Measurements from ENCODE around the gene CNGA2.
A peak's percentile ranks its signal among the peaks of the same experiment; 100 is the strongest.

Gene CNGA2

GRCh38 chrX:151701531-151701930 lies 33.0 kb upstream of the CNGA2 start:
- no peak overlapping the region for H3K27ac ChIP-seq
- no peak for TF ChIP-seq CTCF (conservative IDR thresholded peaks at IDR 0.05; ENCODE audit: low read depth)
- no peak for DNase-seq (ENCODE audit: low spot score)
- ChIA-PET POLR2A (ENCODE audit: low non-redundant PET) (no interaction called here), CTCF (interaction anchor here (1.1 kb wide), 1 partner anchor 26 kb away, joined by 3 read pairs; no protein-coding TSS in a partner anchor)

GRCh38 chrX:151702026-151702714 lies 32.4 kb upstream of the CNGA2 start:
- POLR2A ChIA-PET (ENCODE audit: low non-redundant PET), result no interaction called here
- no peak overlapping the region for H3K27ac ChIP-seq

GRCh38 chrX:151702741-151703340 lies 31.7 kb upstream of the CNGA2 start:
- no peak for DNase-seq (ENCODE audit: low spot score)
- no peak for TF ChIP-seq CTCF (conservative IDR thresholded peaks at IDR 0.05; ENCODE audit: low read depth)
- CTCF ChIA-PET, result interaction anchor here (1.1 kb wide), 1 partner anchor 24 kb away, joined by 3 read pairs; no protein-coding TSS in a partner anchor
- no peak overlapping the region for H3K27ac ChIP-seq
- POLR2A ChIA-PET (ENCODE audit: low non-redundant PET), result no interaction called here

More at GRCh38 chrX:151702026-151702714, 32.4 kb upstream of the CNGA2 start:
- no peak for TF ChIP-seq CTCF (conservative IDR thresholded peaks at IDR 0.05; ENCODE audit: low read depth)
- CTCF ChIA-PET, result interaction anchor here (1.1 kb wide), 1 partner anchor 25 kb away, joined by 3 read pairs; no protein-coding TSS in a partner anchor
- no peak for DNase-seq (ENCODE audit: low spot score)

- ChIA-PET POLR2A (ENCODE audit: low non-redundant PET) (no interaction called here), CTCF (interaction anchor here (0.7 kb wide), 1 partner anchor 50 kb away, joined by 3 read pairs; no protein-coding TSS in a partner anchor)
- no peak for TF ChIP-seq CTCF (conservative IDR thresholded peaks at IDR 0.05; ENCODE audit: low read depth)
- DNase-seq (ENCODE audit: low spot score), result peak; percentile 1
- no peak overlapping the region for H3K27ac ChIP-seq
Observed at GRCh38 chrX:151703487-151703886, 31.1 kb upstream of the CNGA2 start.

GRCh38 chrX:151704041-151704663 lies 30.4 kb upstream of the CNGA2 start:
- no peak for DNase-seq (ENCODE audit: low spot score)
- H3K27ac ChIP-seq, result no peak overlapping the region
- POLR2A ChIA-PET (ENCODE audit: low non-redundant PET), result no interaction called here
- CTCF ChIA-PET, result interaction anchor here (0.7 kb wide), 1 partner anchor 49 kb away, joined by 3 read pairs; no protein-coding TSS in a partner anchor
- no peak for TF ChIP-seq CTCF (conservative IDR thresholded peaks at IDR 0.05; ENCODE audit: low read depth)

GRCh38 chrX:151708821-151709220 lies 25.7 kb upstream of the CNGA2 start:
- no peak for DNase-seq (ENCODE audit: low spot score)

More at GRCh38 chrX:151708821-151709220, 25.7 kb upstream of the CNGA2 start:
- POLR2A ChIA-PET (ENCODE audit: low non-redundant PET), result no interaction called here
- CTCF ChIA-PET, result no interaction called here
- H3K27ac ChIP-seq, result no peak overlapping the region
- no peak for TF ChIP-seq CTCF (conservative IDR thresholded peaks at IDR 0.05; ENCODE audit: low read depth)
